Natural killer cell (primary cell): ENCODE measurements around the gene SLCO4A1. TPM values are rescaled to one million over a fixed set of nuclear protein-coding genes. Genes with fewer than 3 reads are reported as not detected.

Experiments used
- ATAC-seq, 3 donors: fragments of 150-1000 bp in 2 of 3; fragments of 200-7000 bp in 1 of 3; cut with Tn5 transposase; 1 replicate in 1 of 3; 2 replicates in 2 of 3; pipeline ENCODE4 v1.10.0; 2021; ENCODE audit warnings: mild to moderate bottlenecking in 2 of 3, moderate library complexity in 2 of 3
- DNase-seq, 2 donors: peaks; one replicate each; pipeline versions ENCODE4 v3.0.0 to v3.0.0-alpha.2; 2013 to 2021; ENCODE audit warnings: mixed read lengths in 1 of 2
- H3K27ac ChIP-seq: one replicate; pipeline ENCODE4 v1.5.1; 2013; ENCODE audit warnings: mild to moderate bottlenecking, low read length
- H3K27me3 ChIP-seq: one replicate; pipeline ENCODE4 v1.6.1; 2013; ENCODE audit warnings: low read length; ENCODE audit not compliant: control insufficient read depth, insufficient read depth
- H3K36me3 ChIP-seq: one replicate; pipeline ENCODE4 v1.6.1; 2013; ENCODE audit warnings: low read length; ENCODE audit not compliant: control insufficient read depth, insufficient read depth
- H3K4me1 ChIP-seq: one replicate; pipeline ENCODE4 v1.6.1; 2013; ENCODE audit warnings: low read length; ENCODE audit not compliant: control insufficient read depth, insufficient read depth
- H3K4me3 ChIP-seq: one replicate; pipeline ENCODE4 v1.5.1; 2013; ENCODE audit warnings: low read length
- H3K9me3 ChIP-seq: one replicate; pipeline ENCODE4 v1.6.1; 2013; ENCODE audit warnings: low read length; ENCODE audit not compliant: control insufficient read depth, insufficient read depth
- H3K27ac Mint-ChIP-seq, 2 donors: one replicate each; pipeline ENCODE4 v1.8.0; 2022; ENCODE audit warnings: mild to moderate bottlenecking in 2 of 2, mixed read lengths in 2 of 2, moderate library complexity in 1 of 2
- H3K27me3 Mint-ChIP-seq, 2 donors: one replicate each; pipeline ENCODE4 v1.8.0; 2022; ENCODE audit warnings: low read depth in 2 of 2, mixed read lengths in 2 of 2
- H3K36me3 Mint-ChIP-seq: one replicate; pipeline ENCODE4 v1.8.0; 2022; ENCODE audit warnings: mixed read lengths
- H3K4me1 Mint-ChIP-seq, 2 donors: one replicate each; pipeline ENCODE4 v1.8.0; 2022; ENCODE audit warnings: mixed read lengths in 2 of 2
- H3K4me3 Mint-ChIP-seq: one replicate; pipeline ENCODE4 v1.8.0; 2022; ENCODE audit warnings: mild to moderate bottlenecking, moderate library complexity, mixed read lengths
- H3K9me3 Mint-ChIP-seq, 2 donors: one replicate each; pipeline ENCODE4 v1.8.0; 2022; ENCODE audit warnings: mixed read lengths in 2 of 2
- CTCF ChIP-seq: fragments of 200-600 bp; IDR thresholded peaks from one replicate; pipeline ENCODE4 v1.8.0; 2022; ENCODE audit warnings: antibody characterized with exemption
- WGBS: methylation state at CpG from one replicate; pipeline ENCODE4 v1.1.7; 2013; ENCODE audit warnings: missing lambda C conversion rate; ENCODE audit not compliant: insufficient coverage; 5-methylcytosine and 5-hydroxymethylcytosine counted together
- intact Hi-C: fragments of 100-400 bp; cut with micrococcal nuclease; formaldehyde crosslinking; loops from one replicate; pipeline ENCODE4 v1.14.2; 2022
- total RNA-seq, 4 donors: library from RNA; stranded (reverse); fragments of 120-200 nt in 1 of 4; gene quantifications; one replicate each; pipeline versions ENCODE4 v1.2.3 to v1.2.4, GENCODE V29; 2013 to 2022

Gene SLCO4A1
- total RNA-seq, 3 donors from 2014 or later (not counting 1 experiment from before 2014, with no cell fraction given): 0.59 to 1.4 (median 1.1) TPM

GRCh38 chr20:62609811-62610757, 32.2 kb upstream of the SLCO4A1 start:
- intact Hi-C loops: no loop called here
- no peak for TF ChIP-seq CTCF
- Histone ChIP-seq H3K27me3 (no peaks in the 10 kb centered on the region), H3K27ac (no peak overlapping the region), H3K36me3 (no peaks in the 10 kb centered on the region), H3K4me1 (peaks cover 22% of the 10 kb centered on the region), H3K4me3 (no peak overlapping the region), H3K9me3 (no peaks in the 10 kb centered on the region)
- Mint-ChIP-seq H3K27ac (no peak overlapping the region), H3K9me3 (no peaks in the 10 kb centered on the region), H3K27me3 (no peaks in the 10 kb centered on the region), H3K4me1 (peaks cover 14 to 20% of the 10 kb centered on the region in 2 donors), H3K4me3 (no peak overlapping the region), H3K36me3 (no peaks in the 10 kb centered on the region)
- 90% methylated on average over 22 of the region's 22 CpGs for WGBS
- ATAC-seq (no peak), DNase-seq (no peak)

- intact Hi-C loops: no loop called here
- H3K27ac Mint-ChIP-seq: no peak overlapping the region
- no peak overlapping the region for H3K4me3 Mint-ChIP-seq
- no peaks in the 10 kb centered on the region for H3K9me3 Mint-ChIP-seq
- no peaks in the 10 kb centered on the region for H3K27me3 Mint-ChIP-seq
- no peaks in the 10 kb centered on the region for H3K36me3 ChIP-seq
- no peaks in the 10 kb centered on the region for H3K27me3 ChIP-seq
- TF ChIP-seq CTCF: no peak
- peaks cover 12% of the 10 kb centered on the region for H3K4me1 ChIP-seq
- DNase-seq (no peak), ATAC-seq (no peak)
- H3K36me3 Mint-ChIP-seq: no peaks in the 10 kb centered on the region
- H3K4me1 Mint-ChIP-seq: peaks cover 4 to 10% of the 10 kb centered on the region in 2 donors
- 88% methylated on average over 2 of the region's 2 CpGs for WGBS
- H3K9me3 ChIP-seq: no peaks in the 10 kb centered on the region
- H3K27ac ChIP-seq: no peak overlapping the region
- no peak overlapping the region for H3K4me3 ChIP-seq
Measured at GRCh38 chr20:62611012-62611411, 31.3 kb upstream of the SLCO4A1 start.

- H3K9me3 ChIP-seq: no peaks in the 10 kb centered on the region
- no peak overlapping the region for H3K27ac ChIP-seq
- Mint-ChIP-seq H3K4me3 (no peak overlapping the region), H3K9me3 (no peaks in the 10 kb centered on the region), H3K27ac (no peak overlapping the region), H3K4me1 (peaks cover 2 to 8% of the 10 kb centered on the region in 2 donors), H3K27me3 (no peaks in the 10 kb centered on the region), H3K36me3 (no peaks in the 10 kb centered on the region)
- no peaks in the 10 kb centered on the region for H3K36me3 ChIP-seq
- no peaks in the 10 kb centered on the region for H3K27me3 ChIP-seq
- no peak for TF ChIP-seq CTCF
- no peak overlapping the region for H3K4me3 ChIP-seq
- WGBS: 92% methylated on average over 19 of the region's 19 CpGs
- H3K4me1 ChIP-seq: peaks cover 9% of the 10 kb centered on the region
- no peak for ATAC-seq
- no peak for DNase-seq
- intact Hi-C loops: no loop called here
Measured at GRCh38 chr20:62611819-62612218, 30.5 kb upstream of the SLCO4A1 start.
